Measurements from ENCODE around the gene KIF26B.

KIF26B gene

DNA sequence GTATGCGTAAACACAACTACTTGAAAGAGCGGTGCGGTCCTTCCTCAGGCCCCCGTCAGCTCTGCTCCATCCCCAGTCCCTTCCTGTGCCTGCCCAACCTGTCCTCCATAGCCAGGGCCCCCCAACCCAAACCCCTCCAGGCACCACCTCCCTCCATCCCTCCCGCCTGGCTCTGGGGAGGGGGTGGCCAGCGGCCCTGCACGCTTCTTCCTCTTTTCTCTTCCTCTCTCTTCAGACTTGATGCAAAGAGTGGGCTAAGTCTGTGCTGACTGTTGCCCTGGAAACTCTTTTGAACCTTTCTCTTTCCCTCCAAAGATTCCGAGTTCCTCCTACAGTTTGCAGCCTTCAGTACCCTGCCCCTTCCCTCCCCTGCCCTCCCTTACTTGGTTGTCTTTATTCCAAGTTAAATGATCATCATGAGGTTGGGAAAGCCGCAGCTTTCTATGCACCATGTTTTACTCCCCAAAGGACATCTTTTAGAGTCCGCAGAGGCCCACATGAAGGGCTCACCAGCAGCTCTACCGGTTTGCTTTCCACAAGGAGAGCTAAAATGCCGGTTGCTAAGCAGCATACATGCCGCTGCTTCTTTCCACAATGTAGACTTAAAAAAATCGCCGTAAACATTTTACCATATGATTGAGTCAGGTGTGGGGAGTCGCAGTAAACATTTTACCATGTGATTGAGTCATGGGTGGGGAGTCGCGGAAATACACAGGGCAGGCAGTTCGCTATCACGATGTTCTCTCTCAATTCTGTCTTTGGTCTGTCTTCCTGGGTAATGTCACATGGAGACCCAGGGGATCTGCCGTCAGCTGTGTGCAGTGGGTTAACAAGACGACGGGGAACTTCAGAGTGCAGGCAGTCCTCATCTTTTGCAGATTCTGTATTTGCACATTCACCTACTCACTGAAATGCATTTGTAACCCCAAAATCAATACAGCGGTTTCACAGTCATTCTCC, 525.3 kb downstream of the KIF26B start:
- no peak for DNase-seq (ENCODE audit: low read depth in 2 of 2)

DNA sequence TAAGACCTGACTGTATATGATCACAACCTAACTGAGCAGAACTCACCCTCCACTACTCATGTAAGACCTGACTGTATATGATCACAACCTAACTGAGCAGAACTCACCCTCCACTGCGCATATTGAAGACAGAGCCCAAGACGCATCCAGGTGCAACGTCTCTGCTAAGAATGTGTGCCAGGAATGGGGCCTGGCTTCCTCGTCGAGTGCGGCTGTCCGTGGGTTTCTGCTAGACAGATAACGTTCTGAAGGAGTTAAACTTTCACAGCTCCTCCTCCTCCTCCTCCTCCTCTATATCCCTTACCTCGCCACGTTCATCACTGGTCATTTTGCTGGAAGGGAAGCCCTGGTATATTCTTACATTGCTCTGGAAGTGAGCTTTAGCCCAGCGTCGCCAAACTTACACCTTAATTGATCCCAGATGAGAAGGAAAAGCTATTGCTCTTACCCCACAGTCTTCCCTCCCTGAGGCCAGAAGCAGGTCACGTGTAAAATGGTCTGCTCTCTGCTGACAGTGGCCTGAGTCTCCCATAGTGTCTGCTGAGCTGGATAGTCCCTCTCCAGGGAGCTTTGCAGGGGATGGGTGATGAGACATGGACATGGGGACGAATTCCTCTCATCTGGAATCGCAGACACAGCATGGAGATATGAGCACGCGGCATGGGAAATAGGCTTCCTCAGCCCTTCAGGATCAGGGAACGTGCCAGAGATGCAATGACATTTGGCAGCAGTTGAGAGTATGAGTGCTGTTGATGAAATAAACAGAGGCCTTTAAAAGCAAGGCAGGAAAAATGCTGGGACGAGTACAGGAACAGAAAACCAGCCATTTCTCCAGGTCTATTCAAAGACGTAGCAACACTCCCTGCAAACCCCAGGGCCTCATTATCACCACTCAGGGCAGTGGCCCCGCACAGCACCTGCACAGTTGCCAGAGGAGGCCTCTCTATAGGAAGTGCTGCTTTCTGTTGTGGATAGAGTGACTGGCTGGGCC, 528.1 kb downstream of the KIF26B start:
- DNase-seq (ENCODE audit: low read depth in 2 of 2) = no peak

GRCh38 chr1:245683676-245684075, 528.9 kb downstream of the KIF26B start:
- DNase-seq (ENCODE audit: low read depth in 2 of 2) = no peak

DNA sequence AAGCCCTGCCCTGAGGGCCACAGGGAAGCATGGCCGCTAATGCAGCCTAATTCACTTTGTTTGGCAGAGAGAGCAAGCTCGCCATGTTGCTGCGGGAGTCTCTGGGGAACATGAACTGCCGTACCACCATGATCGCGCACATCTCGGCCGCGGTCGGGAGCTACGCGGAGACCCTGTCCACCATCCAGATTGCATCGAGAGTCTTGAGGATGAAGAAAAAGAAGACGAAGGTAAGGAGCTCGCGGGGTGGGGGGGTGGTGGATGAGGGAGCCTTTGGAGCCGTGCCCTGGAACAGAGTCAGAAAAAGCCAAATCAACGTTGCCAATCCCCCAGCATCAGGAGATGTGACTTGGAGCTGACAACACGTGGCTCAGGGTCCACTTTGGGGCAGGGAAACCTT, 529.4 kb downstream of the KIF26B start:
- DNase-seq (ENCODE audit: low read depth in 2 of 2) = no peak

DNA sequence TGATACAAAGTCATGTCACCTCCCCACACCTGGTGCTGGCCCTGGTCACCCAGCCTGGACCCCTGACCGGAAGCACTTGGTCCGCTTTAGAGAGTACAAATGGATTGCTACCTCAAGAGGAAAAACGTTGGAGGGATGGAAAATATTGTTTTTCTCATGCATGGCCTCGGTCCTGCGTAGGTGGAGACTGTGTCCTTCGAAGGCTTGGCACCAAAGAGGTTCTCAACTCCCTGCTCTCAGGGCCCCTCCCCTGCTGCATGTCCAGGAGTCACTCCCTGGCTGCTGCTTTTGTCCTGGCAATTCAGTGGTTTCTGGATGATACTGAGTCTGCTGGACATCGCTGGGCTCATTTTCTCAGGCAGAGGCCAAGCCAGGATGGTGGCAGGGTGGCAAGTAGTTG, 529.8 kb downstream of the KIF26B start:
- DNase-seq (ENCODE audit: low read depth in 2 of 2) = no peak

DNA sequence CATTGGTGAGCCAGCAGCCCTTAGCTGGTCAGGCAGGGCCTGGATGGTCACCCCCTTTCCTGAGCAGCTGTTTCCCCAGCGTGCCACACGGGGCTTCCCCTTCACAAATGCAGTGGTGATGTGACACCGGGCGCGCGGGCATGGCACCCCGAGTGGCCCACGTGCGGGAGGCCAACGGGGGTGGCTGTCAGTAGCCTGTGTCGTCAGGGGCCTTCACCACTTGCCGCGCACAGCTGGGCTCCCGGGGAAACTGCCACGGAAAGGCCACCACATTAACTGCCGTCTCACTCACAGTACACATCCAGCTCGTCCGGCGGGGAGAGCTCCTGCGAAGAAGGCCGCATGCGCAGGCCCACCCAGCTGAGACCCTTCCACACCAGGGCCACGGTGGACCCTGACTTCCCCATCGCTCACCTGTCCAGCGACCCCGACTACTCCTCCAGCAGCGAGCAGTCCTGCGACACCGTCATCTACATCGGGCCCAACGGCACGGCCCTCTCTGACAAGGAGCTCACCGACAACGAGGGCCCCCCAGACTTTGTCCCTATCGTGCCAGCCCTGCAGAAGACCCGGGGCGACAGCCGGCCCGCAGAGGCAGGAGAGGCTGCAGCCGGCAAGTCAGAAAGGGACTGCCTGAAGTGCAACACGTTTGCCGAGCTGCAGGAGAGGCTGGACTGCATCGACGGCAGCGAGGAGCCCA, 530.5 kb downstream of the KIF26B start:
- no peak for DNase-seq (ENCODE audit: low read depth in 2 of 2)

- no peak for DNase-seq (ENCODE audit: low read depth in 2 of 2)
Measured at GRCh38 chr1:245686006-245686405, 531.2 kb downstream of the KIF26B start.

DNA sequence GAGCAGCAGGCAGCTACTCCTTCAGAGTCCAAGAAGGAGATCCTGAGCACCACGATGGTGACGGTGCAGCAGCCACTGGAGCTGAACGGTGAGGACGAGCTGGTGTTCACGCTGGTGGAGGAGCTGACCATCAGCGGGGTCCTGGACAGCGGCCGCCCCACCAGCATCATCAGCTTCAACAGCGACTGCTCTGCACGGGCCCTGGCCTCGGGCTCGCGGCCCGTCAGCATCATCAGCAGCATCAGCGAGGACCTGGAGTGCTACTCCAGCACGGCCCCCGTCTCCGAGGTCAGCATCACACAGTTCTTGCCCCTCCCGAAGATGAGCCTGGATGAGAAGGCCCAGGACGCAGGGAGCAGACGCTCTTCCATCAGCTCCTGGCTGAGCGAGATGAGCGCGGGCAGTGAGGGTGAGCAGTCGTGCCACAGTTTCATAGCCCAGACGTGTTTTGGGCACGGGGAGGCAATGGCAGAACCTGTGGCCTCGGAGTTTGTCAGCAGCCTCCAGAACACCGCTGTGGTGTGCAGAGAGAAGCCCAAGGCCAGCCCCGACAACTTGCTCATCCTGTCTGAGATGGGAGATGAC, 531.8 kb downstream of the KIF26B start:
- no peak for DNase-seq (ENCODE audit: low read depth in 2 of 2)

DNA sequence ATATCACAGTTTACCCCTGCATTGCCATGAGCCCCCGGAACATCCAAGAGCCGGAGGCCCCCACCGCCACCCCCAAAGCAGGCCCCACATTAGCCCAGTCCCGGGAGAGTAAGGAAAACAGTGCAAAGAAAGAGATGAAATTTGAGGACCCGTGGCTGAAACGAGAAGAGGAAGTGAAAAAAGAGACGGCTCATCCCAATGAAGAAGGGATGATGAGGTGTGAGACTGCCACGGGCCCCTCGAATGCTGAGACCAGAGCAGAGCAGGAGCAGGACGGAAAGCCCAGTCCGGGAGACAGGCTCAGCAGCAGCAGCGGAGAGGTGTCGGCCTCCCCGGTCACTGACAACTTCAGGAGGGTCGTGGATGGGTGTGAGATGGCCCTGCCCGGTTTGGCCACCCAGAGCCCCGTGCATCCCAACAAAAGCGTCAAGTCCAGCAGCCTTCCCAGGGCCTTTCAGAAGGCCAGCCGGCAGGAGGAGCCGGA, 532.4 kb downstream of the KIF26B start:
- DNase-seq (ENCODE audit: low read depth in 2 of 2) = no peak

GRCh38 chr1:245687636-245688535, 533.1 kb downstream of the KIF26B start:
- no peak for DNase-seq (ENCODE audit: low read depth in 2 of 2)

DNA sequence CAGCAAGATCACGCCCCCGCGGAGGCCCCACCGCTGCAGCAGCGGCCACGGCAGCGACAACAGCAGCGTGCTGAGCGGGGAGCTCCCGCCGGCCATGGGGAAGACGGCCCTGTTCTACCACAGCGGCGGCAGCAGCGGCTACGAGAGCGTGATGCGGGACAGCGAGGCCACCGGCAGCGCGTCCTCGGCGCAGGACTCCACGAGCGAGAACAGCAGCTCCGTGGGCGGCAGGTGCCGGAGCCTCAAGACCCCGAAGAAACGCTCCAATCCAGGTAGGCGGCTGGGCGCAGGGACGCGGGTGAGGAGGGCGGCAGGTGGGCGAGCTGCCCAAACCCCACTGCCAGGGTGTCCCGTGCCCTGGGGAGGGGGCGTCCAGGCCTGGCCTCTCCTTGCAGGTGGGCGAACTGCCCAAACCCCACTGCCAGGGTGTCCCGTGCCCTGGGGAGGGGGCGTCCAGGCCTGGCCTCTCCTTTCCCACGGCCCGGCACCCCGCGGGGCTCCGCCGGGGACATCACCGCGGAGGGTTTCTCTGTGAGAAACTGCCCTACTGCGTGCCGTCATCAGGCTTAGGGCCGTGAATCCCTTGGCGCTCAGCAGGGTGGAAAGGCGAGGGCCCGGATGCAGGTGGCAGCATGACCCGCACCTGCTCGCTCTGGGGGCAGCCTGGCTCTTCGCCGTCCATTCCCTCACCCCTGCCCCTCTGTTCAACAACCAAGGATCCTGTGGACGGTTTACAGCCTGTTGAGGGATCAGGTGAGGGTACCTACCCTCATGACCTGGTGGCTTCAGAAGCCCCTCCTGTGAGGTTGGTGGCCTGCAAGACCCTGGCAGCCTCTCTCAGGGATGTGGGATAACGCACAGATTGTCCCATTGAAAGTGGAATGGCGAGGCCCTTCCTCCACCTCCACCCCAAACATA, 534.0 kb downstream of the KIF26B start:
- no peak for DNase-seq (ENCODE audit: low read depth in 2 of 2)

DNA sequence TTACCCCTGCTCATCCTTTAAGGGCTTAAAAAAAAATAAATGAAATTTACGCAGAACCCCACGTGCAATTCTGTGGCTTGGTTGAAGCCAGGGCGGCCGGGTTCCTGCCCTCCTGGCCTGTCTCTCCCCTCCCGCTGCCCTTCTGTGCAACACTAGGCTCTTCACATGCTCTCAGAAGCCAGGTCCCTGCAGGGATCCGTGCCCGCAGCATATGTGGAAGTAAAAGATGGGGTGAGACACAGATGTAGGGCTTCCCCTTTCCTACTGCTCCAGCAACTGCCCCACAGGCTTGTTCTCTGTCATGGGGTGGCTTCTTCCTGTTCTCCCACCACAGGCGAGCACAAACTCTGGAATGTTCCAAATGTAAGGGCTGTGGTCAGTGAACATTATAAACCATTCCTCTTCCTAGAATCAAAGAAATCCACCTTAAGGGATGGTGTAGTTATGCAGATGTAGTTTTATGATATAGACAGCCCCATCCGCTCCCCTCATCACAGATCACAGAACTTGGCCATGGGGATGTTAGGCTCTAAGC, 535.4 kb downstream of the KIF26B start:
- DNase-seq (ENCODE audit: low read depth in 2 of 2) = no peak

DNA sequence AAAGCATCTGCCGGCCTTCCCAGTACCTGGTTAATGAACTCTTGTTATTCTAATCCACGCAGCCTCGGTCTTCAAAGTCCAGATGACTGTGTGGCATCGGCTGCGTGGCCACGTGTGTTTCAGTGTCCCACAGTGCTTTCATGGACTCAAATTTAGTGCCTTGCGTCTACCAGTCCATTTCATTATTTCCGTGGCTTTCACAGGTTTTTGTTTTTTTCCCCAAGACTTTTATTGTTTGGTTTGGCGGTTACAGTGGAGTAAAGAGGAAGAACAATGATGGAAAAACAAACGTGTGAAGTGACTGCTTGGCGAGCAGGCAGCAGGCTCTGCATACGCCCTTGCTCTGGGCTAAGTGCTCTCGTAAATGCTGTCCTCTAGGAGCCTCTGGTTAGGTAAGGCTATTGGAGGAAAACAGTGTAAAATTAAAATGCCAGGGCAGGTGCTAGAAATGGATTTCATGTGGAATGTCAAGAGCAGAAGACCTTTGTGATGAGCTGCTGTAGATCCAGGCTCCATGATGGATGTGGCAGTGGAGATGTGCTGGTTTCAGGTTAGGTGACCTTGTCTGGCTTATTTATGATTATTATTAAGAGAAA, 536.3 kb downstream of the KIF26B start:
- no peak for DNase-seq (ENCODE audit: low read depth in 2 of 2)

- DNase-seq (ENCODE audit: low read depth in 2 of 2) = no peak
Measured at GRCh38 chr1:245691897-245692296, 537.1 kb downstream of the KIF26B start.

DNA sequence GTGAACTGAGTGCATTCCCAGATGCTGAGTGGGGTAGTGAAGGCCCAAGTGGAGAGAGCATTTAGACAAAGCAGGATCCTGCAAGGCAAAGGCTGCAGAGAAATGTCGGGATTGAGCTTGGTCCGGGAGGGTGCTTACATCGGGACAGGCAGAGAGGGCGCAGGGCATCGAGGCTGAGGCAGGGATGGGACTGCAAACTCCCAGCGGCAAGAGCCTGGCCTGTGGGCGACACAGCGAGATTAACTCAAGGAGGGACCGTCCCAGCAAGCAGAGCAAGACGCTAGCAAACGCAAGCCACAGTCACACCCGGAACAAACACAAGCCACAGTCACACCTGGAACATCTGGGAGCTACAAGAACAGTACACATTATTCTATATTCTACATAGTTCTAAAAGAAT, 537.5 kb downstream of the KIF26B start:
- no peak for DNase-seq (ENCODE audit: low read depth in 2 of 2)

GRCh38 chr1:245693116-245693793, 538.5 kb downstream of the KIF26B start:
- no peak for DNase-seq (ENCODE audit: low read depth in 2 of 2)

- no peak for DNase-seq (ENCODE audit: low read depth in 2 of 2)
Measured at GRCh38 chr1:245693941-245694752, 539.4 kb downstream of the KIF26B start.
